Uterus (tissue), 4 donors: ENCODE measurements around the gene ASIC2. TPM values are rescaled to one million over a fixed set of nuclear protein-coding genes. Genes with fewer than 3 reads are reported as not detected.
"Not testable (repeated sequence)": the region's sequence is repeated elsewhere in the genome, so short reads cannot be mapped to it uniquely, and the experiment has no call there.

ENCODE experiments used
- DNase-seq, 2 donors: peaks; one replicate each; pipeline ENCODE4 v3.0.0-alpha.2; 2019 to 2020
- H3K27ac ChIP-seq, 2 donors: fragments of 200-600 bp; sonication (generic); 1 replicate in 1 of 2; 2 replicates in 1 of 2; pipeline ENCODE4 v1.5.1; 2016 to 2018
- H3K27me3 ChIP-seq, 2 donors: fragments of 200-600 bp; sonication (generic); one replicate each; pipeline ENCODE4 v1.5.1; 2018 to 2019; ENCODE audit warnings: control low read depth in 1 of 2
- H3K36me3 ChIP-seq, 2 donors: fragments of 200-600 bp; sonication (generic); one replicate each; pipeline ENCODE4 v1.5.1; 2019; ENCODE audit warnings: control low read depth in 1 of 2
- H3K4me1 ChIP-seq, 2 donors: fragments of 200-600 bp; sonication (generic); one replicate each; pipeline ENCODE4 v1.5.1; 2018 to 2019; ENCODE audit warnings: control low read depth in 1 of 2
- H3K4me3 ChIP-seq, 2 donors: fragments of 200-600 bp; sonication (generic); 1 replicate in 1 of 2; 2 replicates in 1 of 2; pipeline ENCODE4 v1.5.1; 2018 to 2019; ENCODE audit warnings: mild to moderate bottlenecking in 1 of 2
- H3K9me3 ChIP-seq, 2 donors: fragments of 200-600 bp; sonication (generic); one replicate each; pipeline ENCODE4 v1.5.1; 2019; ENCODE audit warnings: control low read depth in 1 of 2
- POLR2A ChIP-seq, 2 donors: fragments of 450-650 bp; IDR thresholded peaks; one replicate each; pipeline ENCODE4 v1.6.1; 2016; ENCODE audit warnings: antibody characterized with exemption in 2 of 2, mild to moderate bottlenecking in 1 of 2, moderate library complexity in 1 of 2
- intact Hi-C: fragments of 100-400 bp; cut with DNase I; formaldehyde crosslinking; loops from one replicate; pipeline ENCODE4 v1.15.1; 2023; ENCODE audit warnings: low total_unique reads
- total RNA-seq, 4 donors: library from RNA; depleted of rRNA in 3 of 4; stranded (reverse); fragments of >200 nt in 3 of 4; gene quantifications; one replicate each; pipeline versions ENCODE4 v1.1.0 to v1.2.4, GENCODE V29; 2014 to 2023
- TF ChIP-seq, protein P1 (sequence below), 4 experiments: fragments of 200-600 bp in 2 of 4; fragments of 450-650 bp in 2 of 4; sonication (generic) in 2 of 4; IDR thresholded peaks; one replicate each; pipeline ENCODE4 v1.5.1; 2016 to 2019; ENCODE audit warnings: antibody characterized with exemption in 4 of 4, mild to moderate bottlenecking in 2 of 4, moderate library complexity in 1 of 4
- donor health status: DM: yes; HTN: yes; CAD: no.

The ASIC2 gene
- total RNA-seq, 4 donors from 2014 or later, result 1.2 to 1.4 TPM; not detected in 2

- no peak for DNase-seq
- no peak for TF ChIP-seq POLR2A (IDR thresholded peaks at IDR 0.05)
- TF ChIP-seq, protein P1, sequence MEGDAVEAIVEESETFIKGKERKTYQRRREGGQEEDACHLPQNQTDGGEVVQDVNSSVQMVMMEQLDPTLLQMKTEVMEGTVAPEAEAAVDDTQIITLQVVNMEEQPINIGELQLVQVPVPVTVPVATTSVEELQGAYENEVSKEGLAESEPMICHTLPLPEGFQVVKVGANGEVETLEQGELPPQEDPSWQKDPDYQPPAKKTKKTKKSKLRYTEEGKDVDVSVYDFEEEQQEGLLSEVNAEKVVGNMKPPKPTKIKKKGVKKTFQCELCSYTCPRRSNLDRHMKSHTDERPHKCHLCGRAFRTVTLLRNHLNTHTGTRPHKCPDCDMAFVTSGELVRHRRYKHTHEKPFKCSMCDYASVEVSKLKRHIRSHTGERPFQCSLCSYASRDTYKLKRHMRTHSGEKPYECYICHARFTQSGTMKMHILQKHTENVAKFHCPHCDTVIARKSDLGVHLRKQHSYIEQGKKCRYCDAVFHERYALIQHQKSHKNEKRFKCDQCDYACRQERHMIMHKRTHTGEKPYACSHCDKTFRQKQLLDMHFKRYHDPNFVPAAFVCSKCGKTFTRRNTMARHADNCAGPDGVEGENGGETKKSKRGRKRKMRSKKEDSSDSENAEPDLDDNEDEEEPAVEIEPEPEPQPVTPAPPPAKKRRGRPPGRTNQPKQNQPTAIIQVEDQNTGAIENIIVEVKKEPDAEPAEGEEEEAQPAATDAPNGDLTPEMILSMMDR (IDR thresholded peaks at IDR 0.05), result no peak
- H3K27ac ChIP-seq, result no peak overlapping the region
- H3K9me3 ChIP-seq, result no peaks in the 10 kb centered on the region
- intact Hi-C loops, result no loop called here
- H3K4me1 ChIP-seq, result no peaks in the 10 kb centered on the region
- H3K27me3 ChIP-seq, result no peaks in the 10 kb centered on the region
- H3K4me3 ChIP-seq, result no peak overlapping the region
- H3K36me3 ChIP-seq, result no peaks in the 10 kb centered on the region
These were observed 300.6 kb downstream of the ASIC2 start for GRCh38 chr17:32992321-32993033.

- intact Hi-C loops, result no loop called here
- TF ChIP-seq, protein P1 (IDR thresholded peaks at IDR 0.05), result no peak
- TF ChIP-seq POLR2A (IDR thresholded peaks at IDR 0.05), result no peak
These were observed 304.5 kb downstream of the ASIC2 start for GRCh38 chr17:32988481-32989101.

DNA sequence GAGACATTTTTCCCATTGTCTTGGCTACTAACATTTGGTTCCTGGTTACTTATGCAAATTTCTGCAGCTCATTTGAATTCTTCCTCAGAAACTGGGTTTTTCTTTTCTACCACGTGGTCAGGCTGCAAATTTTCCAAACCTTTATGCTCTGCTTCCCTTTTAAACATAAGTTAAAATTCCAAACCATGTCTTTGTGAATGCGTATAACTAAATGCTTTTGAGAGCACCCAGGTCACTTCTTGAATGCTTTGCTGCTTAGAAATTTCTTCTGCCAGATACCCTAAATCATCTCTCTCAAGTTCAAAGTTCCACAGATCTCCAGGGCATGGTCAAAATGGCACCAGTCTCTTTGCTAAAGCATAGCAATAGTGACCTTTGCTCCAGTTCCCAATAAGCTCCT lies 305.2 kb downstream of the ASIC2 start:
- H3K27ac ChIP-seq, H3K4me1 ChIP-seq, H3K4me3 ChIP-seq, intact Hi-C loops, H3K36me3 ChIP-seq, H3K27me3 ChIP-seq, DNase-seq, H3K9me3 ChIP-seq: not testable (repeated sequence)

More at GRCh38 chr17:32988481-32989101, 304.5 kb downstream of the ASIC2 start:
- Histone ChIP-seq H3K27me3 (no peaks in the 10 kb centered on the region), H3K27ac (no peak overlapping the region), H3K4me3 (no peak overlapping the region), H3K4me1 (no peaks in the 10 kb centered on the region), H3K9me3 (no peaks in the 10 kb centered on the region), H3K36me3 (no peaks in the 10 kb centered on the region)
- DNase-seq, result no peak

- H3K4me3 ChIP-seq, H3K27me3 ChIP-seq, H3K4me1 ChIP-seq, intact Hi-C loops, DNase-seq, H3K27ac ChIP-seq, H3K36me3 ChIP-seq, H3K9me3 ChIP-seq: not testable (repeated sequence)
These were observed 305.7 kb downstream of the ASIC2 start for GRCh38 chr17:32987453-32987805.

DNA sequence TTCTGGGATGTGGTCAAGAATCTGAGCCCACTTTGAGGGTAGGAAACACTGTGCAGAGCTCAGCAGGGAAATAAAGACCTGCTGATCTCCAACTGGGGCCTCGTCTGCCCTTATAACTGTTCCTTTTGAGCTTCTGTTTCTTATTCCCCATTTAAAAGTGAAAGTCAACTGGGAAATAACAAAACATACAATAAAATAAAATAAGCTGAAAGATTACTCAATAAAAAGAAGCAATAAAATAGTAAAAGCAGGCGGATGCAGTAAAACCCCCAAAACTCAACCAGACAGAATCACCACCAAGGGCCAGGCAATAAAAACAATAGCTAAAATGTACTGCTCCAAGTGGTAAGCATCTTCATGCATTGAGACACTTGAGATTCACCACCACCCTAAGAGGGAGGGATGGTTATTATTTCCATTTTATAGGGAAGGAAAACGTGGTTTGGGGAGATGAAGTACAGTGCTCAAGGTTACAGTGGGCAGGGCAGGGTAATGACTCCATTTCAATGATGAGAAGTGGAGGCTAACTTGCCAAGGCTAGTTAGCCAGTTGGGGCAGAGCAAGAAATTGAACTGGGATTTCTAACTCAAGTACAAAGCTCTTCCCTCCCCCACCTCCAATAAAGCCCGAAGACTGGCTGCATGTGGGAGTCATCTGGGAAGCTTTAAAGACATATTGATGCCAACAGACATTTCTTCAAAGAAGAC lies 307.9 kb downstream of the ASIC2 start:
- H3K4me1 ChIP-seq, result no peaks in the 10 kb centered on the region
- intact Hi-C loops, result no loop called here
- H3K36me3 ChIP-seq, result no peaks in the 10 kb centered on the region
- DNase-seq, result no peak
- TF ChIP-seq POLR2A (IDR thresholded peaks at IDR 0.05), result no peak
- TF ChIP-seq, protein P1 (IDR thresholded peaks at IDR 0.05), result peak in 1 of 4 experiments; percentile 5
- no peaks in the 10 kb centered on the region for H3K9me3 ChIP-seq
- no peak overlapping the region for H3K4me3 ChIP-seq
- no peaks in the 10 kb centered on the region for H3K27me3 ChIP-seq
- peak overlapping the region in 1 of 2 donors; percentile 21 for H3K27ac ChIP-seq

GRCh38 chr17:32981611-32982010 lies 311.5 kb downstream of the ASIC2 start:
- H3K4me1 ChIP-seq, H3K4me3 ChIP-seq, H3K27me3 ChIP-seq, H3K36me3 ChIP-seq, H3K9me3 ChIP-seq, H3K27ac ChIP-seq, DNase-seq, intact Hi-C loops: not testable (repeated sequence)
